Aorta (tissue), 5 donors: ENCODE data around the gene STPG4. TPM values are rescaled to one million over a fixed set of nuclear protein-coding genes. Genes with fewer than 3 reads are reported as not detected.
"Not testable (repeated sequence)": the region's sequence is repeated elsewhere in the genome, so short reads cannot be mapped to it uniquely, and the experiment has no call there.

Source experiments
- ATAC-seq: fragments of 200-7000 bp; cut with Tn5 transposase; one replicate; pipeline ENCODE4 v1.9.1; 2022; ENCODE audit warnings: moderate library complexity; ENCODE audit not compliant: low FRiP score
- DNase-seq, 2 donors: peaks; one replicate each; pipeline ENCODE4 v3.0.0-alpha.2; 2020
- H3K27ac ChIP-seq, 2 donors: one replicate each; pipeline ENCODE4 v1.5.1; 2013; ENCODE audit warnings: low read length in 2 of 2, mild to moderate bottlenecking in 2 of 2, moderate library complexity in 2 of 2, control low read depth in 1 of 2, inconsistent platforms in 1 of 2, low read depth in 1 of 2
- H3K27me3 ChIP-seq, 2 donors: one replicate each; pipeline ENCODE4 v1.6.1; 2013; ENCODE audit warnings: control low read depth in 1 of 2, low read length in 1 of 2, mild to moderate bottlenecking in 1 of 2, moderate library complexity in 1 of 2; ENCODE audit not compliant: insufficient read depth in 2 of 2, control insufficient read depth in 1 of 2
- H3K36me3 ChIP-seq, 2 donors: one replicate each; pipeline ENCODE4 v1.6.1; 2013; ENCODE audit warnings: control low read depth in 1 of 2, low read length in 1 of 2, mild to moderate bottlenecking in 1 of 2; ENCODE audit not compliant: insufficient read depth in 2 of 2, control insufficient read depth in 1 of 2
- H3K4me1 ChIP-seq, 2 donors: one replicate each; pipeline ENCODE4 v1.6.1; 2013; ENCODE audit warnings: low read length in 2 of 2, control low read depth in 1 of 2, mild to moderate bottlenecking in 1 of 2, moderate library complexity in 1 of 2; ENCODE audit not compliant: insufficient read depth in 2 of 2, control insufficient read depth in 1 of 2
- H3K4me3 ChIP-seq, 2 donors: one replicate each; pipeline ENCODE4 v1.5.1; 2013; ENCODE audit warnings: low read length in 2 of 2, control low read depth in 1 of 2, mild to moderate bottlenecking in 1 of 2
- H3K9me3 ChIP-seq: one replicate; pipeline ENCODE4 v1.6.1; 2013; ENCODE audit warnings: mild to moderate bottlenecking, low read length; ENCODE audit not compliant: control insufficient read depth
- WGBS, 2 donors: extraction: QIAGEN DNeasy Blood & Tissue Kit; methylation state at CpG; one replicate each; pipeline ENCODE4 v1.1.7; 2013; 5-methylcytosine and 5-hydroxymethylcytosine counted together
- intact Hi-C, 2 donors: fragments of 100-400 bp; cut with DNase I; formaldehyde crosslinking; loops; one replicate each; pipeline versions ENCODE4 v1.14.2 to v1.15.0; 2022
- polyA plus RNA-seq, 2 donors: library from polyadenylated mRNA; stranded (reverse); fragments of 200-250 nt; gene quantifications; one replicate each; pipeline ENCODE4 v1.2.3, GENCODE V29; 2013
- total RNA-seq, 2 donors: library from RNA; stranded (reverse); fragmentation: NEBNext Ultra II Directional; extraction: Animal tissue kit (Norgen Biotek cat#: 25700); gene quantifications; one replicate each; pipeline ENCODE4 v1.2.1, GENCODE V29; 2021
- donor health status: healthy with polysubstance abuse.
- donor health status: Bipolar disorder and iron deficiency.
- donor health status: DM: no; HTN: no; CAD: no.
- donor health status: DM: no; HTN: no; CAD: no.
- donor health status: DM: yes; HTN: yes; CAD: no.

STPG4 gene
- total and polyA plus RNA-seq, 4 donors = 0.51 to 0.90 (median 0.75) TPM; not detected in 1

DNA sequence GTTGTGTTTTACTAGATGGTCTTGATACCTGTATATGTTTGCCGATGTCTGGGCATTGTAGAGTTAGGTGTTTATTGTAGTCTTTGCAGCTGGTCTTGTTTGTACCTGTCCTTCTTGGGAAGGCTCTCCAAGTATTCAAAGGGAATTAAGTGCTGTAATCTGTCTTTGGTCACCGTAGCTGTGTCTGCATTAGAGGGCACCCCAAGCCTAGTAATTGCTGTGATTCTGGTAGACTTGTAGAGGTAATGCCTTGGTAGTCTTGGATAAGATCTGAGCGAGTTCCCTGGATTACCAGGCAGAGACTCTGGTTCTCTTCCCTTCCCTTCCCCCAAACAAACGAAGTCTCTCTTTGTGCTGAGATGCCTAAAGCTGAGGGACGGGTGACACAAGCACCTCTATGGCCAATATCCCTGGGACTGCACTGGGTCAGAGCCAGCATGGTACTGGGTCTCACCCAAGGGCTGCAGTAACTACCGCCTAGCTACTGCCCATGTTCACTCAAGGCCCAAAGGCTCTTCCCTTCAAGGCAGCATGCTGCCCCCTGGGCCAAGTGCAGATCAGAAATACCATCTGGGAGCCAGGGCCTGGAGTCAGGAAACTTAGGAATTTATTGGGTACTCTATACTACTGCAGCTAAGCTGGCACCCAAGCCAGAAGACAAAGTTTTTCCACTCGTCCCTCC is 27.1 kb downstream of the STPG4 start:
- 77 to 81% methylated on average over 7 of the region's 7 CpGs for WGBS, 2 donors
- H3K36me3 ChIP-seq = no peaks in the 10 kb centered on the region
- ATAC-seq (no peak), DNase-seq (no peak)
- no peak overlapping the region for H3K4me3 ChIP-seq
- no peak overlapping the region for H3K27ac ChIP-seq
- H3K27me3 ChIP-seq = no peaks in the 10 kb centered on the region
- H3K9me3 ChIP-seq = peaks cover 1% of the 10 kb centered on the region
- intact Hi-C loops = no loop called here
- no peaks in the 10 kb centered on the region for H3K4me1 ChIP-seq

DNA sequence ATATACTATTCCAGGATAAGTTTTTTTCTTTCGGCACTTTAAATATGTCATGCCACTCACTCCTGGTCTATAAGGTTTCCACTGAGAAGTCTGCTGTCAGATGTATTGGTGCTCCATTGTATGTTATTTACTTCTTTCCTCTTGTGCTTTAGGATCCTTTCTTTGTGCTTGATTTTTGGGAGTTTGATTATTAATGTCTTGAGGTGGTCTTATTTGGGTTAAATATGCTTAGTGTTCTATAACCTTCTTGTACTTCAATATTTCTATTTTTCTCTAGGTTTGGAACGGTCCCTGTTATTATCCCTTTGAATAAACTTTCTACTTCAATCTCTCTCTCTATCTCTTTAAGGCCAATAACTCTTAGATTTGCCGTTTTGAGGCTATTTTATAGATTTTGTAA is 28.3 kb downstream of the STPG4 start:
- WGBS, 2 donors = 84 to 89% methylated on average over 3 of the region's 3 CpGs
- no peak for ATAC-seq
- peaks cover 1% of the 10 kb centered on the region for H3K9me3 ChIP-seq
- H3K27ac ChIP-seq = no peak overlapping the region
- no peaks in the 10 kb centered on the region for H3K27me3 ChIP-seq
- DNase-seq = no peak
- H3K4me1 ChIP-seq = no peaks in the 10 kb centered on the region
- intact Hi-C loops = no loop called here
- no peak overlapping the region for H3K4me3 ChIP-seq
- H3K36me3 ChIP-seq = no peaks in the 10 kb centered on the region

- H3K27ac ChIP-seq, H3K27me3 ChIP-seq, intact Hi-C loops, H3K9me3 ChIP-seq, DNase-seq, H3K36me3 ChIP-seq, ATAC-seq, H3K4me3 ChIP-seq, H3K4me1 ChIP-seq: not testable (repeated sequence)
- 87 to 89% methylated on average over 4 of the region's 4 CpGs for WGBS, 2 donors
Observed at GRCh38 chr2:47124740-47125139, 30.4 kb downstream of the STPG4 start.

GRCh38 chr2:47120424-47120823 is 34.7 kb downstream of the STPG4 start:
- DNase-seq, H3K9me3 ChIP-seq, H3K4me3 ChIP-seq, intact Hi-C loops, ATAC-seq, H3K4me1 ChIP-seq, H3K27ac ChIP-seq, H3K27me3 ChIP-seq, H3K36me3 ChIP-seq: not testable (repeated sequence)
- 92 to 95% methylated on average over 5 of the region's 5 CpGs for WGBS, 2 donors

GRCh38 chr2:47119001-47119400 is 36.1 kb downstream of the STPG4 start:
- WGBS, 2 donors = 72 to 76% methylated on average over 2 of the region's 2 CpGs
- no peak for ATAC-seq
- Histone ChIP-seq H3K27me3 (no peaks in the 10 kb centered on the region), H3K4me3 (no peak overlapping the region), H3K27ac (no peak overlapping the region), H3K9me3 (no peaks in the 10 kb centered on the region), H3K4me1 (no peaks in the 10 kb centered on the region), H3K36me3 (no peaks in the 10 kb centered on the region)
- DNase-seq = no peak
- intact Hi-C loops = no loop called here

DNA sequence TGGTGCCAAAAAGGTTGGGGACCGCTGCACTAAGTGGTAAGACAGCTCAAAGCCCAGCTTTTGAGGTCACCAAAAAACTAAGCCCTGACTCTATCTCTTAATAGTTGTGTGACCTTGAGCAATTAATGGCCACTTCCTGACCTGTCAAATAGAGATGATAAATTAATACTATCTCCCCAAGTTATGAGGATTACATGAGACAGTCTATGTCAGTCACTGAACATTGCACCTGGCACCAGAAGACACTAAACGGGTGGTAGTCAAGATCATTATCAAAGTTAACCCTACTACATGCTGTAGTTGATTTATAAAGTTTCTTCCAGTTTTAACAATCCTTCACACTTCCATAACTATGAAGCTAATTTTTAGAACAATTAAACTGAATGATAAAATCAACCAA is 36.5 kb downstream of the STPG4 start:
- intact Hi-C loops = no loop called here
- Histone ChIP-seq H3K9me3 (no peaks in the 10 kb centered on the region), H3K27ac (no peak overlapping the region), H3K27me3 (no peaks in the 10 kb centered on the region), H3K36me3 (no peaks in the 10 kb centered on the region), H3K4me3 (no peak overlapping the region), H3K4me1 (no peaks in the 10 kb centered on the region)
- WGBS, 2 donors = 44 to 64% methylated on average over 2 of the region's 2 CpGs
- ATAC-seq (no peak), DNase-seq (no peak)

DNA sequence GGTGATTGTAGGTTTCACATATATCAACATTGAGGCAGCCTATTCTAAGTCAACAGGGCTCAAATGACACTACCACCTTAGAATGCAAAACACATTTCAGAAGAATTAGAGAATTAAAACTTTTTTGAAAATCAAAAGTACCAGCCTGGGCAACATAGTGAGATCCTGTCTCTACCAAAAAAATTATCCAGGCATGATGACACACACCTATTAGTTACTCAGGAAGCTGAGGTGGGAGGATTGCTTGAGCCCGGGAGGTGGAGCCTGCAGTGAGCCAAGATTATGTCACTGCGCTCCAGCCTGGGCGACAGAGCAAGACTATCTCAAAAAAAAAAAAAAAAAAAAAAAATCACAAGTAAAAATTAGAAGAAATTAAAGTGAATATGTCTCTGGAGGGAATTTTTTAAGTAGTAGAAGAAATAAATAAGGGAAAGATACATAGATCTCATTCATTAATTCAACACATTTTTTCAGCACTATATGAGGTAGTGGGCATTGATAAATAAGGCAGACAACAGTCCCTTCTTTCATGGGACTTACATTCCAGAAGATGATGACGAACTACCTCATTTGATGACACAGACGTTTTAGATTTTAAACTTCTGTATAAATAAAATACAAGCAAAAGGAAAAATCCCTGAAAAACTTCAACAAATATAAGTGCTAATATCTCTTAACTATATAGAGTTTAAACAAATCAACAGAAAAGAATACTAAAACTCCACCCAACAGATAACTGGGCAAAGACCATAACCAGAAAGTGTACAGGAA is 42.3 kb downstream of the STPG4 start:
- no peak overlapping the region for H3K4me3 ChIP-seq
- H3K4me1 ChIP-seq = no peaks in the 10 kb centered on the region
- no peaks in the 10 kb centered on the region for H3K27me3 ChIP-seq
- no peaks in the 10 kb centered on the region for H3K9me3 ChIP-seq
- H3K27ac ChIP-seq = no peak overlapping the region
- ATAC-seq (no peak), DNase-seq (no peak)
- WGBS, 2 donors = 86 to 89% methylated on average over 5 of the region's 5 CpGs
- no peaks in the 10 kb centered on the region for H3K36me3 ChIP-seq
- intact Hi-C loops = no loop called here

GRCh38 chr2:47109680-47110079 is 45.4 kb downstream of the STPG4 start:
- Histone ChIP-seq H3K27ac (no peak overlapping the region), H3K27me3 (no peaks in the 10 kb centered on the region), H3K4me3 (no peak overlapping the region), H3K4me1 (no peaks in the 10 kb centered on the region), H3K9me3 (no peaks in the 10 kb centered on the region), H3K36me3 (no peaks in the 10 kb centered on the region)
- DNase-seq = no peak
- 91 to 95% methylated on average over 5 of the region's 5 CpGs for WGBS, 2 donors
- no peak for ATAC-seq
- intact Hi-C loops = no loop called here

- H3K27me3 ChIP-seq = no peaks in the 10 kb centered on the region
- no peak for ATAC-seq
- no peak overlapping the region for H3K27ac ChIP-seq
- H3K4me1 ChIP-seq = no peaks in the 10 kb centered on the region
- WGBS, 2 donors = 11 to 12% methylated on average over 4 of the region's 4 CpGs
- no peaks in the 10 kb centered on the region for H3K9me3 ChIP-seq
- intact Hi-C loops = no loop called here
- no peak overlapping the region for H3K4me3 ChIP-seq
- DNase-seq = no peak
- H3K36me3 ChIP-seq = no peaks in the 10 kb centered on the region
Observed at GRCh38 chr2:47109007-47109375, 46.1 kb downstream of the STPG4 start.
